Measurements from ENCODE around the gene SLC44A5.
"Not testable (repeated sequence)": the region's sequence is repeated elsewhere in the genome, so short reads cannot be mapped to it uniquely, and the experiment has no call there.

DNA sequence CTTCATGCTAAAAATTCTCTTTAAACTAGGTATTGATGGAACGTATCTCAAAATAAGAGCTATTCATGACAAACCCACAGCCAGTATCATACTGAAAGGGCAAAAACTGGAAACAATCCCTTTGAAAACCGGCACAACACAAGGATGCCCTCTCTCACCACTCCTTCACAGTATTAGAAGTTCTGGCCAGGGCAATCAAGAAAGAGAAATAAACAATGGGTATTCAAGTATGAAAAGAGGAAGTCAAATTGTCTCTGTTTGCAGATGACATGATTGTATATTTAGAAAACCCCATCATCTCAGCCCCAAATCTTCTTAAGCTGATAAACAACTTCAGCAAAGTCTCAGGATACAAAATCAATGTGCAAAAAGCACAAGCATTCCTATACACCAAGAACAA, 349.0 kb downstream of the SLC44A5 start:
- not testable (repeated sequence) for TF ChIP-seq POLR2A, EP300 (IDR thresholded peaks at IDR 0.05)
- TF ChIP-seq, protein P1, sequence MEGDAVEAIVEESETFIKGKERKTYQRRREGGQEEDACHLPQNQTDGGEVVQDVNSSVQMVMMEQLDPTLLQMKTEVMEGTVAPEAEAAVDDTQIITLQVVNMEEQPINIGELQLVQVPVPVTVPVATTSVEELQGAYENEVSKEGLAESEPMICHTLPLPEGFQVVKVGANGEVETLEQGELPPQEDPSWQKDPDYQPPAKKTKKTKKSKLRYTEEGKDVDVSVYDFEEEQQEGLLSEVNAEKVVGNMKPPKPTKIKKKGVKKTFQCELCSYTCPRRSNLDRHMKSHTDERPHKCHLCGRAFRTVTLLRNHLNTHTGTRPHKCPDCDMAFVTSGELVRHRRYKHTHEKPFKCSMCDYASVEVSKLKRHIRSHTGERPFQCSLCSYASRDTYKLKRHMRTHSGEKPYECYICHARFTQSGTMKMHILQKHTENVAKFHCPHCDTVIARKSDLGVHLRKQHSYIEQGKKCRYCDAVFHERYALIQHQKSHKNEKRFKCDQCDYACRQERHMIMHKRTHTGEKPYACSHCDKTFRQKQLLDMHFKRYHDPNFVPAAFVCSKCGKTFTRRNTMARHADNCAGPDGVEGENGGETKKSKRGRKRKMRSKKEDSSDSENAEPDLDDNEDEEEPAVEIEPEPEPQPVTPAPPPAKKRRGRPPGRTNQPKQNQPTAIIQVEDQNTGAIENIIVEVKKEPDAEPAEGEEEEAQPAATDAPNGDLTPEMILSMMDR (IDR thresholded peaks at IDR 0.05) = not testable (repeated sequence)

All from stomach (tissue), 4 donors.